CD8-positive, alpha-beta memory T cell (primary cell): ENCODE measurements around the gene RASSF5. TPM values are rescaled to one million over a fixed set of nuclear protein-coding genes. Genes with fewer than 3 reads are reported as not detected.
"Not testable (repeated sequence)": the region's sequence is repeated elsewhere in the genome, so short reads cannot be mapped to it uniquely, and the experiment has no call there.

Source experiments
- CTCF ChIA-PET: fragments of 350-600 bp; sonication (Branson Sonifier 250); formaldehyde crosslinking; loops from one replicate; lab custom pipeline; 2021; ENCODE audit warnings: antibody characterized with exemption; lab: Charles Lee
- POLR2A ChIA-PET: fragments of 350-600 bp; sonication (Branson Sonifier 250); formaldehyde crosslinking; loops from one replicate; lab custom pipeline; 2021; ENCODE audit warnings: antibody characterized with exemption; lab: Charles Lee
- DNase-seq, 5 donors: peaks; one replicate each; pipeline versions ENCODE4 v3.0.0 to v3.0.0-alpha.2; 2020 to 2022; ENCODE audit warnings: mixed read lengths in 1 of 5
- H3K27ac ChIP-seq: one replicate; pipeline ENCODE4 v1.7.0; 2013; ENCODE audit warnings: low read depth, mild to moderate bottlenecking, low read length, moderate library complexity
- H3K27me3 ChIP-seq: 2 replicates; pipeline ENCODE4 v1.7.0; 2013; ENCODE audit warnings: low read length, mild to moderate bottlenecking; ENCODE audit not compliant: insufficient read depth, poor library complexity, severe bottlenecking
- H3K36me3 ChIP-seq: 2 replicates; pipeline ENCODE4 v1.7.0; 2013; ENCODE audit warnings: mild to moderate bottlenecking, low read length, moderate library complexity; ENCODE audit not compliant: insufficient read depth
- H3K4me1 ChIP-seq: 2 replicates; pipeline ENCODE4 v1.7.0; 2013; ENCODE audit warnings: mild to moderate bottlenecking, low read length, moderate library complexity; ENCODE audit not compliant: insufficient read depth
- H3K4me3 ChIP-seq: 2 replicates; pipeline ENCODE4 v1.7.0; 2013; ENCODE audit warnings: mild to moderate bottlenecking, low read length
- H3K9me3 ChIP-seq: 2 replicates; pipeline ENCODE4 v1.7.0; 2013; ENCODE audit warnings: mild to moderate bottlenecking, low read length
- H3K27ac Mint-ChIP-seq, 8 donors: one replicate each; pipeline ENCODE4 v1.8.0; 2020 to 2021; ENCODE audit warnings: mixed read lengths in 8 of 8, mild to moderate bottlenecking in 6 of 8, inconsistent platforms in 3 of 8, moderate library complexity in 3 of 8
- H3K27me3 Mint-ChIP-seq, 2 donors: one replicate each; pipeline ENCODE4 v1.8.0; 2020 to 2021; ENCODE audit warnings: mixed read lengths in 2 of 2, mild to moderate bottlenecking in 1 of 2, moderate library complexity in 1 of 2
- H3K36me3 Mint-ChIP-seq, 3 donors: one replicate each; pipeline ENCODE4 v1.8.0; 2020 to 2021; ENCODE audit warnings: mixed read lengths in 3 of 3, inconsistent platforms in 1 of 3, mild to moderate bottlenecking in 1 of 3
- H3K4me1 Mint-ChIP-seq, 3 donors: one replicate each; pipeline ENCODE4 v1.8.0; 2020 to 2021; ENCODE audit warnings: mixed read lengths in 3 of 3, inconsistent platforms in 1 of 3, mild to moderate bottlenecking in 1 of 3
- H3K4me3 Mint-ChIP-seq, 7 donors: one replicate each; pipeline ENCODE4 v1.8.0; 2020 to 2021; ENCODE audit warnings: mixed read lengths in 7 of 7, mild to moderate bottlenecking in 6 of 7, moderate library complexity in 4 of 7, inconsistent platforms in 2 of 7
- H3K9me3 Mint-ChIP-seq, 5 donors: one replicate each; pipeline ENCODE4 v1.8.0; 2020 to 2022; ENCODE audit warnings: mixed read lengths in 5 of 5, mild to moderate bottlenecking in 3 of 5, moderate library complexity in 2 of 5, inconsistent platforms in 1 of 5
- polyA plus RNA-seq: library from polyadenylated mRNA; unstranded; fragments of 300-500 nt; fragmentation: Illumina TruSeq; gene quantifications from one replicate; pipeline ENCODE4 v1.2.3, GENCODE V29; 2021
- total RNA-seq, 2 experiments: library from RNA; stranded (reverse); gene quantifications; one replicate each; pipeline ENCODE4 v1.2.3, GENCODE V29; 2021

RASSF5 gene
- total and polyA plus RNA-seq, 3 experiments from 2014 or later, result 163 to 329 (median 165) TPM

DNA sequence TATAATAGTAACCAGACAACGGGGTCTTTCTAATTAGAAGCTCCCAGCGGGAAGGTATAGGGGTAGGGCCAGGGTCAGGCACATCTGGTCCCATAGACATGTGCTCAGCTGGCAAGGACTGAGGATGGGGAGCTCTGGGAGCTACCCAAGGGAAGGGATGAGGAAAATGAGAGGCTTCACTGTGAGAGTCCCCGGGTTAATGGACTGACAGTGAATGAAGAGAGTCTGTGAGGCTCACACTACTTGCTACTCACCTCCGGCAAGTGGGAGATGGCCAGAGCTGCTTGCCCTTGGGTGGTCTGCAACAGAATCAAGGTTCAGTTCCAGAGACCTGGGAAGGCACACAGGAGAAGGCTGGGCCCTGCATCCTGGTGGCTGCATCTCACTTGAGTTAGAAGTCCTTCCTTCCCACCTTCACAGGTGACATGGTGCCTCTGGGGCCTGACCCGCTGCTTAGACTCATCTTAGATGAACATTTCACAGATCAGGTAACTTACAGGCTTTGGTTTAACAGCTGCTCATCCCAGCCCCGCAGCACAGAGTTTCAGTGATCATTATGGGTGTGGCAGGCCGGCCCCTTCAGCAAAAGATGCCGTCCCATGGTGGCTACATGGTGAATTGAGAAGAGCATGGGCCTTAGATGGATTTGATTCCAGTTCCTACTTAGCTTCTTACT, 73.2 kb downstream of the RASSF5 start:
- Mint-ChIP-seq H3K9me3 (no peaks in the 10 kb centered on the region), H3K4me1 (peaks cover 84 to 91% (median 86%) of the 10 kb centered on the region in 3 donors), H3K36me3 (peaks cover 7 to 73% (median 21%) of the 10 kb centered on the region in 3 donors), H3K4me3 (peak overlapping the region; percentile 71 to 92 (median 84)), H3K27me3 (peaks cover 0 to 1% of the 10 kb centered on the region in 2 donors), H3K27ac (peak overlapping the region; percentile 92 to 100 (median 98))
- H3K4me1 ChIP-seq, result peaks cover 85% of the 10 kb centered on the region
- H3K4me3 ChIP-seq, result peak overlapping the region; percentile 59
- no peak for DNase-seq
- POLR2A ChIA-PET, result interaction anchor here (0.7 to 6.4 kb wide), 9 partner anchors 9 to 110 kb away, joined by 3 to 45 read pairs (median 5); partner anchors contain the start of genes DYRK3 and IKBKE
- no peaks in the 10 kb centered on the region for H3K9me3 ChIP-seq
- peak overlapping the region; percentile 78 for H3K27ac ChIP-seq
- H3K36me3 ChIP-seq, result peaks cover 47% of the 10 kb centered on the region
- CTCF ChIA-PET, result interaction anchor here (0.7 to 19.1 kb wide), 11 partner anchors 11 to 119 kb away, joined by 3 to 503 read pairs (median 4); partner anchors contain the start of gene EIF2D
- H3K27me3 ChIP-seq, result no peaks in the 10 kb centered on the region

DNA sequence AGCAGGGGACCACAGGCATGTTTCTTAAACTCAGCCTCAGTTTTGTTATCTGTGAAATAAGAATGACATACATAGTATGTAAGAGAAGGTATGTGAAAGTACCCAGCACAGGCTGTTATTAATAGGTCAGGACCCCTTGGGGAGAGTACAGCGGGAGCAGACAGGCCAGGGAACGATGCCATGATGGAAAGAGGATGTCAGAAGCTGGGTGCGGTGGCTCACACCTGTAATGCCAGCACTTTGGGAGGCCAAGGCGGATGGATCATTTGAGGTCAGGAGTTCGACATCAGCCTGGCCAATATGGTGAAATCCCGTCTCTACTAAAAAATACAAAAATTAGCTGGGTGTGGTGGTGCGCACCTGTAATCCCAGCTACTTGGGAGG, 73.8 kb downstream of the RASSF5 start:
- Histone ChIP-seq H3K4me1 (peaks cover 80% of the 10 kb centered on the region), H3K4me3 (peak overlapping the region; percentile 59), H3K27ac (peak overlapping the region; percentile 78), H3K36me3 (peaks cover 52% of the 10 kb centered on the region)
- Mint-ChIP-seq H3K27ac (peak overlapping the region; percentile 92 to 100 (median 98)), H3K36me3 (peaks cover 7 to 78% (median 24%) of the 10 kb centered on the region in 3 donors), H3K4me1 (peaks cover 78 to 91% (median 81%) of the 10 kb centered on the region in 3 donors), H3K4me3 (peak overlapping the region; percentile 71 to 92 (median 84))
- H3K27me3 Mint-ChIP-seq, H3K9me3 ChIP-seq, H3K27me3 ChIP-seq, DNase-seq, H3K9me3 Mint-ChIP-seq: not testable (repeated sequence)
- POLR2A ChIA-PET, result interaction anchor here (0.9 to 6.4 kb wide), 5 partner anchors 17 to 111 kb away, joined by 3 to 45 read pairs (median 6); partner anchors contain the start of gene IKBKE
- CTCF ChIA-PET, result interaction anchor here (1.4 to 19.1 kb wide), 5 partner anchors 22 to 119 kb away, joined by 4 to 503 read pairs (median 8); no protein-coding TSS in a partner anchor

DNA sequence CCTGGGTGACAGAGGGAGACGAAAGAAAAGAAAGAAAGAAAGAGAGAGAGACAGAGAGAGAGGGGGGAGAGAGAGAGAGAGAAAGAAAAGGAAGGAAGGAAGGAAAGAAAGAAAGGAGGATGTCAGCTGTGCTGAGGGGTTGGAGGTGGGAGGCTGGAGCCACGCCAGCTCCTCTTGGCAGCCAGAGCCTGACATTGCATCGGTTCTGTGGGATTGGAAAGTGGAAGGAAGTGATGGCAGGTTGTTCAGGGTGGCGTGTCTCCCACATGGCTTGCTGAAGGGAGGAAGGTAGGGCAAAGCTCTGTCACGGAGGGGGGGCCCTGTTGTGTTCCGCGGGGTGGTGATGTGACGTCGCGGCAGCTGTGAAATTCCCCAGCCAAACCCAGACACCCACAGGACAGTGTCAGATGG, 74.2 kb downstream of the RASSF5 start:
- peaks cover 56% of the 10 kb centered on the region for H3K36me3 ChIP-seq
- peaks cover 7 to 78% (median 26%) of the 10 kb centered on the region in 3 donors for H3K36me3 Mint-ChIP-seq

DNA sequence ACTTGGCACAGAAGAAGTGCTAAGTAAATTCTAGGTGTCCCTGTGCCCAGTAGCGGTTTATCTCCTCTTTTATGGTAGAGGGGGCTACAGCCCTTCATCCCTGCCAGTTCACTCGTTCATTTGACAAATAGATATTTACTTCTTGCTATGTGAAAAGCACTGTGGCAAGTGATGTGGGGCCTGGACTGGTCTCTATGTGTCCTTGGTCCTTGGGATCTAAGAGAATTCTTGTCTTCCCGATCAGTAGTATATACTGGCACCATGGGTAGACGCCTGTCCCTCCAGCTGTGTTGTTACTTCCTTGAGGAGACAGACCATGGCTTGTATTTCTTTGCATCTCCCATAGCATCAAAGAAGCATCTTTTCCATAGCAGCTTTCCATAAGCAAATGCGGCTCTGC, 75.2 kb downstream of the RASSF5 start:
- peak overlapping the region; percentile 92 to 100 (median 98) for H3K27ac Mint-ChIP-seq
- H3K9me3 Mint-ChIP-seq, result no peaks in the 10 kb centered on the region
- Histone ChIP-seq H3K27me3 (no peaks in the 10 kb centered on the region), H3K4me1 (peaks cover 66% of the 10 kb centered on the region), H3K36me3 (peaks cover 53% of the 10 kb centered on the region), H3K4me3 (no peak overlapping the region), H3K9me3 (no peaks in the 10 kb centered on the region), H3K27ac (peak overlapping the region; percentile 78)
- H3K4me1 Mint-ChIP-seq, result peaks cover 69 to 84% (median 76%) of the 10 kb centered on the region in 3 donors
- peaks cover 7 to 81% (median 27%) of the 10 kb centered on the region in 3 donors for H3K36me3 Mint-ChIP-seq
- POLR2A ChIA-PET, result interaction anchor here (2.9 to 6.4 kb wide), 2 partner anchors 26 to 31 kb away, joined by 14 to 45 read pairs; no protein-coding TSS in a partner anchor
- CTCF ChIA-PET, result interaction anchor here (0.8 to 19.1 kb wide), 12 partner anchors 9 to 122 kb away, joined by 3 to 503 read pairs (median 6); partner anchors contain the start of gene EIF2D
- peak overlapping the region; percentile 16 to 90 (median 71) for H3K4me3 Mint-ChIP-seq
- H3K27me3 Mint-ChIP-seq, result peaks cover 0 to 1% of the 10 kb centered on the region in 2 donors
- no peak for DNase-seq

More for the DNA sequence above, 74.2 kb downstream of the RASSF5 start:
- Histone ChIP-seq H3K4me1 (peaks cover 75% of the 10 kb centered on the region), H3K27me3 (no peaks in the 10 kb centered on the region), H3K4me3 (peak overlapping the region; percentile 19), H3K9me3 (no peaks in the 10 kb centered on the region), H3K27ac (peak overlapping the region; percentile 78)
- POLR2A ChIA-PET, result interaction anchor here (0.9 to 6.4 kb wide), 3 partner anchors 17 to 30 kb away, joined by 6 to 45 read pairs (median 6); no protein-coding TSS in a partner anchor
- peak; percentile 68 to 84 (median 75) for DNase-seq
- Mint-ChIP-seq H3K27me3 (peaks cover 0 to 1% of the 10 kb centered on the region in 2 donors), H3K9me3 (no peaks in the 10 kb centered on the region), H3K4me1 (peaks cover 76 to 87% (median 76%) of the 10 kb centered on the region in 3 donors), H3K27ac (peak overlapping the region; percentile 92 to 100 (median 98)), H3K4me3 (peak overlapping the region; percentile 70 to 92 (median 79))
- CTCF ChIA-PET, result interaction anchor here (1.6 to 19.1 kb wide), 6 partner anchors 10 to 120 kb away, joined by 5 to 503 read pairs (median 7); partner anchors contain the start of gene EIF2D

DNA sequence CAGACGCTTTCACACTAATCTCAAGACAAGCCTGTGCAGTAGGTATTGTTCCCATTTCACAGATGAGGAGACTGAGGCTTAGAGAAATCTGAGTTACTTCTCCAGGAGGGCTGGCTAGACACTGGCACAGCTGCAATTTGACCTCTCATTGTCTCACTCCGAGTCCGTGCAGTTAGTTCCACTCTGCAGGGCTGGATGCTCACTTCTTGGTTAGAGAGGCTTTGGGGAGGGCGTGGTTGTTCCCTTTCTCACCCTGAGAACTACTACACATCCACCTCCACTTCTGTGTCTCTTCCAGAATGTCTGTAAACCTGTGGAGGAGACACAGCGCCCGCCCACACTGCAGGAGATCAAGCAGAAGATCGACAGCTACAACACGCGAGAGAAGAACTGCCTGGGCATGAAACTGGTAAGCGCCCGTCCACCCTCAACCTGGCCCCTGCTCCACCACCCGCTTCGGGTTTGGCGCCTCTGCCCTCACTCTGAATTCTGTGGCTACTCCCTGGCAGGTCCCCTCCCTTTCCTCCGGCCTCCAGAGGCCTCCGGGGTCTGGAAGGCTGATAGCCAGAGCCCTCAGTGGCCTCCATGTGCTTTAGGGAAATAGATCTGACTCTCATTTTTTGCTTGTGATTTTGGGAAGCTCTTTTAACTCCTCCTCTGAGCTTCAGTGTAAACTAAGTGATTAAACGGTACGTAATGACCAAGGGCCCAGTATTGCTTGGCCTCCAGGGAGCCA, 75.8 kb downstream of the RASSF5 start:
- H3K4me1 Mint-ChIP-seq, result peaks cover 63 to 84% (median 74%) of the 10 kb centered on the region in 3 donors
- ChIA-PET CTCF (interaction anchor here (0.7 to 19.1 kb wide), 23 partner anchors 8 to 122 kb away, joined by 3 to 503 read pairs (median 5); partner anchors contain the start of genes EIF2D, IKBKE and RASSF5), POLR2A (interaction anchor here (1.0 to 6.4 kb wide), 3 partner anchors 26 to 37 kb away, joined by 4 to 45 read pairs (median 14); no protein-coding TSS in a partner anchor)
- Histone ChIP-seq H3K27ac (peak overlapping the region; percentile 78), H3K4me3 (peak overlapping the region; percentile 22), H3K36me3 (peaks cover 55% of the 10 kb centered on the region), H3K4me1 (peaks cover 60% of the 10 kb centered on the region), H3K27me3 (no peaks in the 10 kb centered on the region), H3K9me3 (no peaks in the 10 kb centered on the region)
- H3K27ac Mint-ChIP-seq, result peak overlapping the region; percentile 92 to 100 (median 98)
- peaks cover 0 to 1% of the 10 kb centered on the region in 2 donors for H3K27me3 Mint-ChIP-seq
- no peaks in the 10 kb centered on the region for H3K9me3 Mint-ChIP-seq
- H3K4me3 Mint-ChIP-seq, result peak overlapping the region; percentile 59 to 92 (median 88)
- no peak for DNase-seq
- peaks cover 7 to 85% (median 28%) of the 10 kb centered on the region in 3 donors for H3K36me3 Mint-ChIP-seq

DNA sequence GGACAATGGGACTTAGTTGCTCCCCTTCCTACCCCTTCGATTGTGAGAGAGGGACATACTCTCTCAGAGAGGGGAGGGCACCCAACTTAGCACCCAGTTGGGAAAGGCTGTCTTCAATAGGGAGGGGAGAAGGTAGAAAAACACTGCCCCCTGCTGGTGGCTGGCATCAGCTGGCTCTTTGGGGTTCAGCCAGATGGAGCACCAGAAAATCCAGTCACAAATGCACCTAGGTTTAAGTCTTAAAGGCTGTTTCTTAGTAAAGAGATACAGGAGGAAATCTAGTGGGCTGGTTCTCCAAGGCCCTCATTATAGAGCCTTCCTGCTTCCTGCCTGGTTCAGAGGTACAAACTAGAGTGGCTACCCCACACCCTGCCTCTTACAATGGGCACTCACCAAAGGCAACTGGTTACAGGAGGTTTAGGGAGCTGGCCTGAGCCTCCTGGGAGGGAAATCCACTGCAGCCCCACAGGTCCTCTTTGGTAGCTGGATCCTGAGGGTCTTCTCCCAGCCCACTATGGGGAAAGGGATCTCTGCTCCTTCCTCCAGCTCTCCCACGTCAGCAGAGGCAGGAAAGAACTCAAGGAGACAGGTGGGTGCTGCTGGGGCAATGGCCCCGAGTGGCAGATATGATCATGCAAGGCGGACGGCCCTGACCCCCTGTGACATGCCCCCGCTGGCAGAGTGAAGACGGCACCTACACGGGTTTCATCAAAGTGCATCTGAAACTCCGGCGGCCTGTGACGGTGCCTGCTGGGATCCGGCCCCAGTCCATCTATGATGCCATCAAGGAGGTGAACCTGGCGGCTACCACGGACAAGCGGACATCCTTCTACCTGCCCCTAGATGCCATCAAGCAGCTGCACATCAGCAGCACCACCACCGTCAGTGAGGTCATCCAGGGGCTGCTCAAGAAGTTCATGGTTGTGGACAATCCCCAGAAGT, 76.6 kb downstream of the RASSF5 start:
- peak overlapping the region; percentile 59 to 92 (median 88) for H3K4me3 Mint-ChIP-seq
- CTCF ChIA-PET, result interaction anchor here (0.7 to 19.1 kb wide), 20 partner anchors 8 to 123 kb away, joined by 3 to 503 read pairs (median 5); partner anchors contain the start of genes IKBKE and RASSF5

More for the DNA sequence above, 76.6 kb downstream of the RASSF5 start:
- Mint-ChIP-seq H3K9me3 (no peaks in the 10 kb centered on the region), H3K27me3 (peaks cover 0 to 1% of the 10 kb centered on the region in 2 donors), H3K36me3 (peaks cover 7 to 89% (median 25%) of the 10 kb centered on the region in 3 donors), H3K27ac (peak overlapping the region; percentile 92 to 100 (median 98)), H3K4me1 (peaks cover 58 to 84% (median 72%) of the 10 kb centered on the region in 3 donors)
- DNase-seq, result peak; percentile 76 to 86 (median 80)
- H3K4me3 ChIP-seq, result peak overlapping the region; percentile 22
- H3K27ac ChIP-seq, result peak overlapping the region; percentile 78
- no peaks in the 10 kb centered on the region for H3K9me3 ChIP-seq
- POLR2A ChIA-PET, result interaction anchor here (1.0 to 6.4 kb wide), 3 partner anchors 27 to 38 kb away, joined by 4 to 45 read pairs (median 14); no protein-coding TSS in a partner anchor
- peaks cover 64% of the 10 kb centered on the region for H3K36me3 ChIP-seq
- peaks cover 51% of the 10 kb centered on the region for H3K4me1 ChIP-seq
- H3K27me3 ChIP-seq, result no peaks in the 10 kb centered on the region
